Activated CD8-positive, alpha-beta T cell treated with anti-CD3 and anti-CD28 coated beads, Interleukin-2, amount 10 ng/mL, durations not matched to agents 7 days and 5 days (primary cell): ENCODE results near the gene SERTAD3. TPM values are rescaled to one million over a fixed set of nuclear protein-coding genes. Genes with fewer than 3 reads are reported as not detected.

Experiments
- ATAC-seq: fragments of 150-1000 bp; cut with Tn5 transposase; one replicate; pipeline ENCODE4 v1.10.0; 2021; ENCODE audit warnings: moderate library complexity
- CTCF ChIA-PET: fragments of 350-600 bp; sonication (Branson Sonifier 250); formaldehyde crosslinking; loops from one replicate; lab custom pipeline; 2021; ENCODE audit warnings: antibody characterized with exemption; lab: Charles Lee
- POLR2A ChIA-PET: fragments of 350-600 bp; sonication (Branson Sonifier 250); formaldehyde crosslinking; loops from one replicate; lab custom pipeline; 2021; ENCODE audit warnings: antibody characterized with exemption; lab: Charles Lee
- DNase-seq: peaks from one replicate; pipeline ENCODE4 v3.0.0-alpha.2; 2020
- H3K27ac Mint-ChIP-seq: one replicate; pipeline ENCODE4 v1.8.0; 2021; ENCODE audit warnings: mild to moderate bottlenecking, mixed read lengths
- H3K27me3 Mint-ChIP-seq: one replicate; pipeline ENCODE4 v1.8.0; 2021; ENCODE audit warnings: low read depth, mixed read lengths
- H3K36me3 Mint-ChIP-seq: one replicate; pipeline ENCODE4 v1.8.0; 2021; ENCODE audit warnings: low read depth, mixed read lengths
- H3K4me1 Mint-ChIP-seq: one replicate; pipeline ENCODE4 v1.8.0; 2021; ENCODE audit warnings: low read depth, mixed read lengths
- H3K4me3 Mint-ChIP-seq: one replicate; pipeline ENCODE4 v1.8.0; 2021; ENCODE audit warnings: mild to moderate bottlenecking, mixed read lengths
- H3K9me3 Mint-ChIP-seq: one replicate; pipeline ENCODE4 v1.8.0; 2022; ENCODE audit warnings: mixed read lengths; ENCODE audit not compliant: insufficient read depth
- total RNA-seq, 2 experiments: library from RNA; stranded (reverse); gene quantifications; one replicate each; pipeline ENCODE4 v1.2.3, GENCODE V29; 2021

SERTAD3 gene
- total RNA-seq, 2 experiments from 2014 or later = 10.0 to 11.9 TPM

- ATAC-seq = no peak
- DNase-seq = no peak
- ChIA-PET POLR2A (interaction anchor here (0.7 to 2.5 kb wide), 2 partner anchors 12 to 35 kb away, joined by 3 to 14 read pairs; no protein-coding TSS in a partner anchor), CTCF (interaction anchor here (1.3 kb wide), 1 partner anchor 13 kb away, joined by 8 read pairs; no protein-coding TSS in a partner anchor)
- no peaks in the 10 kb centered on the region for H3K27me3 Mint-ChIP-seq
- no peak overlapping the region for H3K4me3 Mint-ChIP-seq
- no peak overlapping the region for H3K27ac Mint-ChIP-seq
- peaks cover 25% of the 10 kb centered on the region for H3K4me1 Mint-ChIP-seq
- H3K9me3 Mint-ChIP-seq = no peaks in the 10 kb centered on the region
- H3K36me3 Mint-ChIP-seq = no peaks in the 10 kb centered on the region
These were observed 36.2 kb downstream of the SERTAD3 start for GRCh38 chr19:40407714-40408597.

DNA sequence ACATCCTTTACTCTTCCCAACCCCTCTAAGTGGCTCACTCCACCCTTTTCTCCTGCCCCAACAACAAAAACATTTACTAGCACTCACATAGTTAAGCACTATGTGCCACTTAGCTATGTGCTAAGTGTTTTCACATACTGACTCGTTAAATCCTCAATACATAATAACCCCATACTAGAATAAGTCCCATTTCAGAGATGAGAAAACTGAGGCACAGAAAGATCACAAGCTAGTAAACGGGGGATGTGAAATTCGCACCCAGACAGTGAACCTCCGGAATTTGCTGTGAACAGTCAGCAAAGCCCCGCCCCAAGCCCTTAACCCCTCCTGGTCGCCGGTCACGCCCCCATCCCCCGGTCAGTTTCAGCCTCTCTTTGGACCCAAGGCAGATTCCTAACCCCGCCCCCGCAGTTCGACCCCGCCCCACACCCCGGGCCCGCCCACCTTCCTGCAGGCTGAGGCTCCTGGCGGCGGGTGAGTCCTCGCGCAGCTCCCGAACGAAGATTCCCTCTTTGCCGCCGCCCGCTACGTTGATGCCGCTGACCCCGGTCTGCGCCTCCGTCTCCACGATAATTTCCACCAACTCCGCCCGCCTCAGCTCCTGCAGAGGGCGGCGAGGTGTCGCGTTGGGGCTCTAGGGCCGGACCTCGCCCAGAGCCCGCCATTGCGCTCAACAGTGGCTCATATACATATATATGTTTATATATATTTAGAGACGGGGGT lies 40.7 kb downstream of the SERTAD3 start:
- H3K4me1 Mint-ChIP-seq = peaks cover 32% of the 10 kb centered on the region
- H3K27me3 Mint-ChIP-seq = peaks cover 12% of the 10 kb centered on the region
- H3K9me3 Mint-ChIP-seq = no peaks in the 10 kb centered on the region
- ATAC-seq = peak; percentile 78
- peak; percentile 89 for DNase-seq
- H3K27ac Mint-ChIP-seq = peak overlapping the region; percentile 72
- ChIA-PET CTCF (interaction anchor here (1.1 to 2.5 kb wide), 4 partner anchors 13 to 98 kb away, joined by 3 to 12 read pairs (median 8); partner anchors contain the start of gene SERTAD1), POLR2A (interaction anchor here (0.6 to 1.6 kb wide), 2 partner anchors 17 to 39 kb away, joined by 5 read pairs; no protein-coding TSS in a partner anchor)
- no peaks in the 10 kb centered on the region for H3K36me3 Mint-ChIP-seq
- H3K4me3 Mint-ChIP-seq = peak overlapping the region; percentile 87

DNA sequence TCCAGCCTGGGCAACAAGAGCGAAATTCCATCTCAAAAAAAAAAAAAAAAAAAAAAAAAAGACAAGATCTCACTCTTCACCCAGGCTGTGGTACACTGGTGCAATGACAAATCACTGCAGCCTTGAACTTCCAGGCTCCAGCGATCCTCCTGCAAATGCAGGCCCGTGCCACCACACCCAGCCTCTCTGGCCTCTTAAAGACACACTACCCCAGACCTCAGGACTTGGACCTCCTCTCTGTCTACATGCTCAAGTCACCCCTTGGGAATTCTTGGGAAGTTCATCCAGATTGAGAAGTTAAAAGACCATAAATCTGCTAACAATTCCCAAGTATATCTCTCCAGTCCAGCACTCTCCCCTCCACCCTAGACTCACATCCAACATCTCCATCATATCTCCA lies 43.6 kb downstream of the SERTAD3 start:
- no peak for ATAC-seq
- ChIA-PET CTCF (interaction anchor here (1.5 kb wide), 1 partner anchor 64 kb away, joined by 4 read pairs; no protein-coding TSS in a partner anchor), POLR2A (no interaction called here)
- Mint-ChIP-seq H3K4me1 (peaks cover 26% of the 10 kb centered on the region), H3K9me3 (no peaks in the 10 kb centered on the region), H3K4me3 (no peak overlapping the region), H3K27me3 (peaks cover 12% of the 10 kb centered on the region), H3K36me3 (no peaks in the 10 kb centered on the region), H3K27ac (no peak overlapping the region)
- no peak for DNase-seq

GRCh38 chr19:40398417-40399131 lies 45.6 kb downstream of the SERTAD3 start:
- no peaks in the 10 kb centered on the region for H3K9me3 Mint-ChIP-seq
- ChIA-PET POLR2A (no interaction called here), CTCF (no interaction called here)
- no peak overlapping the region for H3K27ac Mint-ChIP-seq
- DNase-seq (peak; percentile 71), ATAC-seq (peak; percentile 63)
- no peak overlapping the region for H3K4me3 Mint-ChIP-seq
- H3K36me3 Mint-ChIP-seq = no peaks in the 10 kb centered on the region
- H3K27me3 Mint-ChIP-seq = peaks cover 12% of the 10 kb centered on the region
- peaks cover 17% of the 10 kb centered on the region for H3K4me1 Mint-ChIP-seq

DNA sequence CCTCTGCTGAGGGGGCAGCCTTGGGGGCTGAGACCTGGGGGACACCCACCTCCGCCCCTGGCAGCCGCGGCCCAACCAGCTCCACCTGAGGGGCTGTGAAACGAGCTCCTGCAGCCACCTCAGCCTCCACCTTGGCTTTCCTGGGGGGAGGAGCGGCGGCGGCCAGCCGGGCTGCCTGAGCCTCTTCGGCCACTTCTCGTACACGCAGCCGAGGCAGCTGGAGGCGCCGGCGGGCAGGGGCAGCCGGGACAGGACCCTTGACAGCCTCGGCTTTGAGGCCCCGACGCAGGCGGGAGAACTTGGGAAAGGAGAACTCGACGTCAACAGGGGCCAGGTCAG lies 46.6 kb downstream of the SERTAD3 start:
- no peaks in the 10 kb centered on the region for H3K36me3 Mint-ChIP-seq
- DNase-seq (no peak), ATAC-seq (no peak)
- H3K4me3 Mint-ChIP-seq = no peak overlapping the region
- peaks cover 12% of the 10 kb centered on the region for H3K27me3 Mint-ChIP-seq
- H3K27ac Mint-ChIP-seq = no peak overlapping the region
- ChIA-PET CTCF (no interaction called here), POLR2A (no interaction called here)
- no peaks in the 10 kb centered on the region for H3K9me3 Mint-ChIP-seq
- peaks cover 12% of the 10 kb centered on the region for H3K4me1 Mint-ChIP-seq

- DNase-seq (no peak), ATAC-seq (no peak)
- H3K4me1 Mint-ChIP-seq = peaks cover 12% of the 10 kb centered on the region
- no peak overlapping the region for H3K27ac Mint-ChIP-seq
- ChIA-PET CTCF (no interaction called here), POLR2A (no interaction called here)
- H3K27me3 Mint-ChIP-seq = peaks cover 12% of the 10 kb centered on the region
- no peaks in the 10 kb centered on the region for H3K9me3 Mint-ChIP-seq
- H3K36me3 Mint-ChIP-seq = no peaks in the 10 kb centered on the region
- H3K4me3 Mint-ChIP-seq = no peak overlapping the region
These were observed 47.1 kb downstream of the SERTAD3 start for GRCh38 chr19:40396886-40397567.

- Mint-ChIP-seq H3K27me3 (peaks cover 12% of the 10 kb centered on the region), H3K4me1 (peaks cover 12% of the 10 kb centered on the region), H3K4me3 (no peak overlapping the region), H3K27ac (no peak overlapping the region), H3K9me3 (no peaks in the 10 kb centered on the region), H3K36me3 (no peaks in the 10 kb centered on the region)
- ChIA-PET CTCF (no interaction called here), POLR2A (interaction anchor here (0.7 kb wide), 2 partner anchors 60 to 835 kb away, joined by 5 to 6 read pairs; no protein-coding TSS in a partner anchor)
- ATAC-seq = no peak
- no peak for DNase-seq
These were observed 48.2 kb downstream of the SERTAD3 start for GRCh38 chr19:40395956-40396355.

- H3K4me3 Mint-ChIP-seq = no peak overlapping the region
- ChIA-PET CTCF (no interaction called here), POLR2A (interaction anchor here (0.9 kb wide), 1 partner anchor 30 kb away, joined by 3 read pairs; no protein-coding TSS in a partner anchor)
- no peak overlapping the region for H3K27ac Mint-ChIP-seq
- peaks cover 12% of the 10 kb centered on the region for H3K4me1 Mint-ChIP-seq
- no peak for ATAC-seq
- no peak for DNase-seq
- no peaks in the 10 kb centered on the region for H3K36me3 Mint-ChIP-seq
- H3K27me3 Mint-ChIP-seq = peaks cover 8% of the 10 kb centered on the region
- H3K9me3 Mint-ChIP-seq = no peaks in the 10 kb centered on the region
These were observed 49.3 kb downstream of the SERTAD3 start for GRCh38 chr19:40394816-40395210.

- DNase-seq = no peak
- peaks cover 9% of the 10 kb centered on the region for H3K4me1 Mint-ChIP-seq
- ChIA-PET CTCF (no interaction called here), POLR2A (interaction anchor here (0.9 kb wide), 1 partner anchor 31 kb away, joined by 3 read pairs; no protein-coding TSS in a partner anchor)
- H3K27ac Mint-ChIP-seq = no peak overlapping the region
- H3K36me3 Mint-ChIP-seq = no peaks in the 10 kb centered on the region
- no peak overlapping the region for H3K4me3 Mint-ChIP-seq
- peaks cover 3% of the 10 kb centered on the region for H3K27me3 Mint-ChIP-seq
- H3K9me3 Mint-ChIP-seq = no peaks in the 10 kb centered on the region
- ATAC-seq = no peak
These were observed 50.0 kb downstream of the SERTAD3 start for GRCh38 chr19:40393894-40394815.

- ATAC-seq (no peak), DNase-seq (no peak)
- no peaks in the 10 kb centered on the region for H3K9me3 Mint-ChIP-seq
- POLR2A ChIA-PET = no interaction called here
- H3K27me3 Mint-ChIP-seq = no peaks in the 10 kb centered on the region
- no peaks in the 10 kb centered on the region for H3K4me1 Mint-ChIP-seq
- CTCF ChIA-PET = no interaction called here
- no peaks in the 10 kb centered on the region for H3K36me3 Mint-ChIP-seq
- H3K27ac Mint-ChIP-seq = no peak overlapping the region
- no peak overlapping the region for H3K4me3 Mint-ChIP-seq
These were observed 51.1 kb downstream of the SERTAD3 start for GRCh38 chr19:40392894-40393517.
